Breast epithelium (tissue), 3 donors: Measurements from ENCODE around the gene TMCO6.

Experiments
- POLR2A ChIP-seq: fragments of 450-650 bp; IDR thresholded peaks from one replicate; pipeline ENCODE4 v1.6.1; 2016; ENCODE audit warnings: antibody characterized with exemption, mild to moderate bottlenecking, moderate library complexity
- TF ChIP-seq, protein P1 (sequence below), 3 donors: fragments of 450-650 bp; IDR thresholded peaks; one replicate each; pipeline ENCODE4 v1.5.1; 2016 to 2017; ENCODE audit warnings: antibody characterized with exemption in 3 of 3, mild to moderate bottlenecking in 3 of 3, moderate library complexity in 3 of 3

DNA sequence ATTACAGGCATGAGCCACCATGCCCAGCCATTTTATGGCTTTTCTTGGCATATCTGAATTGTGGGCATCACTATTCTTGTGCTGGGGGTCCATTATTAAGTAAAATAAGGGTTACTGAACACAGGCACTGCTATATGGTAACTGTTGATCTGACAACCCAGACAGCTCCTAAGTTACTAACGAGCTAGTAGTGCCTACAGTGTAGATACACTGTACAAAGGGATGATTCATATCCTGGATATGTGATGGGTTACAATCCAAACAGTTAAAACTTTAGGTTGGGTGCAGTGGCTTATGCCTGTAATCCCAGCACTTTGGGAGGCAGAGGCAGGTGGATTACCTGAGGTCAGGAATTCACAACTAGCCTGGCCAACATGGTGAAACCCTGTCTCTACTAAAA, 10.5 kb upstream of the TMCO6 start:
- TF ChIP-seq, protein P1, sequence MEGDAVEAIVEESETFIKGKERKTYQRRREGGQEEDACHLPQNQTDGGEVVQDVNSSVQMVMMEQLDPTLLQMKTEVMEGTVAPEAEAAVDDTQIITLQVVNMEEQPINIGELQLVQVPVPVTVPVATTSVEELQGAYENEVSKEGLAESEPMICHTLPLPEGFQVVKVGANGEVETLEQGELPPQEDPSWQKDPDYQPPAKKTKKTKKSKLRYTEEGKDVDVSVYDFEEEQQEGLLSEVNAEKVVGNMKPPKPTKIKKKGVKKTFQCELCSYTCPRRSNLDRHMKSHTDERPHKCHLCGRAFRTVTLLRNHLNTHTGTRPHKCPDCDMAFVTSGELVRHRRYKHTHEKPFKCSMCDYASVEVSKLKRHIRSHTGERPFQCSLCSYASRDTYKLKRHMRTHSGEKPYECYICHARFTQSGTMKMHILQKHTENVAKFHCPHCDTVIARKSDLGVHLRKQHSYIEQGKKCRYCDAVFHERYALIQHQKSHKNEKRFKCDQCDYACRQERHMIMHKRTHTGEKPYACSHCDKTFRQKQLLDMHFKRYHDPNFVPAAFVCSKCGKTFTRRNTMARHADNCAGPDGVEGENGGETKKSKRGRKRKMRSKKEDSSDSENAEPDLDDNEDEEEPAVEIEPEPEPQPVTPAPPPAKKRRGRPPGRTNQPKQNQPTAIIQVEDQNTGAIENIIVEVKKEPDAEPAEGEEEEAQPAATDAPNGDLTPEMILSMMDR (IDR thresholded peaks at IDR 0.05): no peak
- TF ChIP-seq POLR2A: no peak
